Measurements from ENCODE around the gene P2RY12.
A peak's percentile ranks its signal among the peaks of the same experiment; 100 is the strongest.

The P2RY12 gene

DNA sequence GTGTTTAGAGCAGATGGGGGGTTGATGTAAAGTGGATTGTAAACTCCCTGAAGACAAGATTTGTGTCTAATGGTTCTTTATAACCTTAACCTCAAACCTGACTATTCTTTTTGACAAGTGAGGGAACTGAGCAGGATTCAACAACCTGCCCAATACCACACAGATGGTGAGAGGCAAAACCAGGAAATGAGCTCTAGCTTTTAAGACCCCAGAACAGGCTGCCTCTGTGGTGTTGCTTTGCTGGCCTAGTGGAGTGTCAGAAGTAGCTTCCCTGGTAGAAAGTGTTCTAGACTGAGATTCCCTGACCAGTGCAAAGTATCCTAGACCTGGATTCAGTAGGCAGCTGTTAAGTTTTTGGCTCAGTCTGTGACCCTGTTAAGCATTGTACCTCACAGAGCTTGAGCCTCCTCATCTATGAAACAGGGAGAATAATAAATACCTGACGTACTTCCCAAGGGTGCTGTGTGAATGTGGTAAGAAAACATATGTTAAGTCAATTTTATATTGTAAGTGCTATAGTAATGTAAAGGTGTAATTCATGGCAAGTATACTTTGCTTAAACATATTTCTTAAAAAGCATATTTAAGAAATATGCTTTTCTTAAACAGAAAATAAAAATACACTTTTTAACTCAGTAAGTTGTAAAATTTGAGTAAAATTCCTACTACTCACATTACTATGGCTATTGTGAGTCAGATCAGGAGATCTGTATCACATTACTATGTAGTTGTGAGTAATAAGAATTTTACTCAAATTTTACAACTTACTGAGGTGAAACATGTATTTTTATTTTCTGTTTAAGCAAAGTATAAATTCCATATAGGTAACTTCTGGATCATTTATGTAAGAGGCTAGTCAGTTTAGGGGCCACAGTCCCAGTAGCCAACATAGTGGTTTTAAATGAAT lies 76.7 kb downstream of the P2RY12 start:
- no peak for DNase-seq

GRCh38 chr3:151307131-151307530 lies 77.4 kb downstream of the P2RY12 start:
- DNase-seq = no peak

DNA sequence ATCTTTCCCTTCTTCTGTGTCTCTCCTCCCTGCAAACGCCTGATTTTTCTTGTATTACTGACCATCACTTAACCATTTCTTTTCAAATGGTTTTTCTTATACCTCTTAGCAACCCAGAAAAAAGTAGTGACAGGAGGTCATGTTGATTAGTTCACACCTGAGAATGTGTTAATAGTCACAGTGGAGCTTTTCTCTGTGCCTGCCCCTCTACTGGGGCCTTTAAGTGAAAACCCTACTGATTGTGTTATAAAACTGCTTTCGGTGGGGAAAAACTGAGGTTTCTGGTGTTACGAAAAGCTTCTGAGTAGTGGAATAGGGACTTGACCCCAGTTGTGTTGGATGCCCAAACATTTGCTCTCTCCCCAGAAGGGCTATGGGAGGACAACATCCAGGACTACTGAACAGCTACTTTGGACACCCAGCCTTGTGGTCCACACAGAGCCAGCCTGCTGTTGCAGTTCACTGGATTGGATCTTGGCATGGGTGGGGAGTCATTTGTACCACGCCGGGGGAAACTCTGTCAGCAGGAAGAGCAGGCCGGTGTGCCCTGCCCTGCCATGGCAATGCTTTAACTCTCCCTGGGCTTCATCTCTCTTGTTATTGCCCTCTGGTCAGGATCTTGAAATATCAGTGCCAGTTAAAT lies 78.3 kb downstream of the P2RY12 start:
- no peak for DNase-seq

DNA sequence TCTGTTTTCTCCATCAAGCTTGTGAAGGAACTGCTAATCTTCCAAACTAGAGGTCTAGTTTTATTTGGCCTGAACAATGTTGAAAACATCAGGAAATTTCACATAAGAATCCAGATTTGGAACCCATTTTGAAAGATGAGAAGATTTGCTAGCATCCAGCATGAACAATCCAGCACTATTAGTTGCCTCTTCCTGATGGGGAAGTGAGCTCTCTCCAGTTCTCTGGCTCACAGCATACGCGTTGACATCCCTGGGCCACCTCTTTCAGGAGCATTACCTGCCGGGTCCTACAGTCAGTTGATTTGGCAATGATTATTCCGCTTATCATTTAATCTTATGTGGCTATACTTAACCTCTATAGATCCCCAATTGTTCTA lies 78.8 kb downstream of the P2RY12 start:
- DNase-seq = peak in 1 of 56 donors; percentile 7

DNA sequence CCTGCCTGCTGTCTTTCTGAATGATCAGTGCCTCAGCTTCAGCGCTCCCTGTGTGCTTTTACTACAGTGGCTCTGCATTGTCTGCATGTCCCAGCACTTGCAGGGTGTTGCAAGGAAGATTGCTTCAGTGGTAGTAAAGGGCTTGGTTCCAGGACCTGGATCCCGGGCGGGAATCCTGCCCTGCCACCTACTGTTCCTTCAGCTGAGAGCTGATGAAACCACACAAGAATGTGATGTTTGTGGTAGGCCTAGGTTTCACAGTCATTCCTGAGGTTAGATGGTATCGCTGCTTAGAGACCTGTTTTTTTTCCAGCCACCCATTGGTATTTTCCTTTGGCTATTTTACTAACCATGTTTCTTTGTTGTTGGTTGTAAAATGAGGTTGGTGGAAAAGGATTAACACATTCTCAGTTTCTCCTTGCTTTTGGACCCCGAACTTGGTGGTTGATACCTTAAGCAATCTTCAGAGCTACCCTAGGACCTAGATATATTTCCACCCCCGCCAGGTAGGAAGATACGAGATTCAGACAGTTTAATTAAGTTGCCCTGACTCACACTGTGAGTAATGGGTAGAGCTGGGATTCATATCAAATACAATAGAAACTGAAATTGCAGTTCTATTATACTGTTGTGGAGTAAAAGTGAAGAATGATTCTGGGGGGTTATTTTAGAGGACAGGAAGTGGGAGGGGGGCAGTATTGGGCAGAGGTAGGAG lies 79.3 kb downstream of the P2RY12 start:
- peak in 11 of 56 donors; percentile 2 to 32 (median 9) for DNase-seq

DNA sequence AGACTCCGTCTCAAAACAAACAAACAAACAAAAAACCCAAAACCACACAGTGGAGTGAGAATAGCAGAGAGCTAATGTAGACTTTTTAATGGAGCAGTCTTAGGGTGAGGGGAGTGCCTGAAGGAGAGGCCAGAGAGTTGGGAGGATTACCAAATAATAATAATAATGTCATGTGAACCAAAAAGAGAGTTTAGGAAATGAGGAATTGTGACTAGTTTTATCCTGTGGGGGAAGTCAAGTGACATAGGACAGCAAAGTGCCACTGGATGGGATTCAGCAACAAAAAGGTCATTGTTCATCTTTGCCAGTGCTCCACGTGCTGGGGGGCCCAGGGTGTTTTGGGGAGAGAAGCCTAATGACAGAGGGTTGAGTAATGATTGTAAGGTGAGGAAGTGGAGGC lies 80.8 kb downstream of the P2RY12 start:
- DNase-seq = no peak

DNA sequence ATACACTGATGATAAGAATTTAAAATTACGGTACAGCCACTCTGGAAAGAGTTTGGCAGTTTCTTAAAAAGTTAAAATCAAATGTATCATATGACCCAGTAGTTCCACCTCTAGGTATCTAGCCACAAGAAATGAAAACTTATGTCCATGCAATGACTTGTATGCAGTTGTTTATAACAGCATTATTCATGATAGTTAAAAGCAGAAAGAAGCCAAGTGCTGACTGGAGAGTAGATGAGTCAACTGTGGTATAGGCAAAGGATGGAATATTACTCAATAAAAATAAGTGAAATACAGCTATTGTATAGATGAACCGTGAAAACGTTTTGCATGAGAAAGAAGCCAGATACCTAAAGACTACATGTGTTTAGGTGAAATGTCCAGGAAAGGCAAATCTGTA lies 82.8 kb downstream of the P2RY12 start:
- DNase-seq = no peak

DNA sequence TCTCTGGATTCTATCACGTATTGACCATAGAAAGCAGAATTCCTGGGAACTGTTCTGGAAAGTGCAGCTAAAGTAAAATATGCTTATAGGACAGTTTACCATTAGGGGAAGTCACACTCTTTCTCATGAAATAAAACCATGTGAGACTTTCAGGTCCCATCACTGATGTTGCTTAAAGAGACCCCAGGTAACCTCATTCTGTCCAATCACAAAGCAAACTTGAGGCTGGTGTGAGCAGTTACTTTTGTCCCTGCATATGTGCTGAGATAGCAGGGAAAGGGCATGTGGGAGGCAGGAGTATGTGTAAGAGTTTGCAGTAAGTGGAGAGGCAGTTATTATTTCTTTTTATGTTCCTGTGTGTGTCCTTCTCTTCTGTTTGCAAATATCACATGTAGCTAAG lies 84.0 kb downstream of the P2RY12 start:
- DNase-seq = no peak

- DNase-seq = no peak
Measured at GRCh38 chr3:151299006-151299405, 85.5 kb downstream of the P2RY12 start.

- DNase-seq = no peak
Measured at GRCh38 chr3:151297429-151297828, 87.1 kb downstream of the P2RY12 start.

DNA sequence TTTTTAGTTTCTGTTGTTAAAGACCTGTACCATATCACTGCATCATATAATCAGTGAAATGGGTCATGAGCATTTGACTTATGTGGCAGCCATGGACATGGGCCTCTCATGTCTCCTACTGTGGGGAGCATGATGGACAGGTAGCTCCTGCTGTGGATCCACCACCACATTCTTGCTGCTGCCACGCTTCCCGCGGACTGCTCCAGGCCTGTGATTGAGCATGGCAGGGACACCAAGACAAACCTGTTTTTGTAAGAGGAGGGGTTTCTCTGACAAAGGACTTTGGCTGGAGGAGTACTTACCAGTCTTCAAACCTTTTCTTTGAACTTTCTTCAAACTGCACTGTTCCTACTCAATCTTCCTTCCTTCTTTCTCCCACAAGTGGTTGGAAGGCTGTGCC lies 88.3 kb downstream of the P2RY12 start:
- DNase-seq = no peak

GRCh38 chr3:151293127-151293526 lies 91.4 kb downstream of the P2RY12 start:
- peak in 3 of 56 donors; percentile 5 to 15 (median 13) for DNase-seq

DNA sequence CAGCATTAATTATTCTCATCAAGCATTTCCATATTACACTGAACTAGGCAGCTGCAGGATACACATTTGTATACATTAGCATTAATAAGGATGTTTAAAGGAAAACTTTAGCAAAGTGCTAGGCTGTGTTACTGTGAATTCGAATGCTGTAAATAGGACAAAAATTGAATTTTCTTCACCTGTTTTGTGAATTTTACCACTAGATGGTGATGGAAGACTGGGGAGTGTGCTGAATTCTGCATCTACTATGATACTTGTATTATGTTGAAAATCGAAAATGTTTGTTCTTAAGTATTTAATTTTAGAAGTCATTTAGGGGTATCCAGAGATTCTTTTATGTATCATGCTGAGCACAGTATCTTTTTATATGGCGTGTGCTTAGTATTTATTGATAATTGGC lies 93.9 kb downstream of the P2RY12 start:
- no peak for DNase-seq

DNA sequence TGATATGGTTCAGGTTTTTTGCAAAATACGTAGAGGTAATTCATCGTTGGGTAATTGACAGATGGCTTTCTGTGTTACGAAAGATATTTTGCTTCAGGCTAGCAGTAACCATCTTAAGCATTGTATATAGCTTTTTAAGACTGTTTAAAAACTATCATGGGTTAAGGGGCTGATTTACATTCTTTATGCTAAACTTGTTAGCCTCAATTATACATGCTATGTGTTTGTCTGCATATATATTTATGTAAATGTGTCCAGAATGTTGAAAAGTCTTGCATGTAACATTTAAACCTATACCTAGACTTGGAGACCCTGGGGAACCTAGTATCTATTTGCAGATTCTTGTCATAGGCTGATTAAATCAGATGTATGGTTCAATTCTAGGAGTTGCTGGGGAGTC lies 95.1 kb downstream of the P2RY12 start:
- no peak for DNase-seq
